ENCODE measurements around the gene CNTNAP4. TPM values are rescaled to one million over a fixed set of nuclear protein-coding genes. Genes with fewer than 3 reads are reported as not detected.

The CNTNAP4 gene
- total RNA-seq, 1 donor from 2014 or later = 2.1 TPM

DNA sequence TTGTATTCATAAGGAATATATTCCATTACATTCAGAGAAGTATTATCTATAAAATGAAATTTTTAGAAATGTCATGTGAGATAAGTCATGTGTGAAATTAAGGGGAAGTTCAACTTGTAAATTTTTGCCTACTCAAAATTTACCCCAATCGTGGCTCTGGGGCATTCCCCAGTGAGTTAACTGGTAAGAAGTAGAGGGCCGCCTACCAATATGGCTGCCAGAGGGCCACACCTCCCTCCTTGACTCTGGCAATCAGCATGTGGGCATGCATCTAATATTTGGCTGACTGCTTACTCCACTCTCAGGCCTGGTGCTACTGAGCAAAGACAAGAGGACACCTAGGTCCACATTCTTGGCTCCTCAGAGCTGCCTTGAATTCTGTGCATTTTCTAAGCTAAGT lies 39.7 kb upstream of the CNTNAP4 start:
- no peaks in the 10 kb centered on the region for H3K4me1 Mint-ChIP-seq (ENCODE audit: unreplicated experiment)
- H3K27ac Mint-ChIP-seq = no peak overlapping the region
- DNase-seq (ENCODE audit: extremely low spot score, unreplicated experiment) = no peak
- no peak overlapping the region for H3K4me3 Mint-ChIP-seq
- no peaks in the 10 kb centered on the region for H3K27me3 Mint-ChIP-seq
- TF ChIP-seq, protein P1, sequence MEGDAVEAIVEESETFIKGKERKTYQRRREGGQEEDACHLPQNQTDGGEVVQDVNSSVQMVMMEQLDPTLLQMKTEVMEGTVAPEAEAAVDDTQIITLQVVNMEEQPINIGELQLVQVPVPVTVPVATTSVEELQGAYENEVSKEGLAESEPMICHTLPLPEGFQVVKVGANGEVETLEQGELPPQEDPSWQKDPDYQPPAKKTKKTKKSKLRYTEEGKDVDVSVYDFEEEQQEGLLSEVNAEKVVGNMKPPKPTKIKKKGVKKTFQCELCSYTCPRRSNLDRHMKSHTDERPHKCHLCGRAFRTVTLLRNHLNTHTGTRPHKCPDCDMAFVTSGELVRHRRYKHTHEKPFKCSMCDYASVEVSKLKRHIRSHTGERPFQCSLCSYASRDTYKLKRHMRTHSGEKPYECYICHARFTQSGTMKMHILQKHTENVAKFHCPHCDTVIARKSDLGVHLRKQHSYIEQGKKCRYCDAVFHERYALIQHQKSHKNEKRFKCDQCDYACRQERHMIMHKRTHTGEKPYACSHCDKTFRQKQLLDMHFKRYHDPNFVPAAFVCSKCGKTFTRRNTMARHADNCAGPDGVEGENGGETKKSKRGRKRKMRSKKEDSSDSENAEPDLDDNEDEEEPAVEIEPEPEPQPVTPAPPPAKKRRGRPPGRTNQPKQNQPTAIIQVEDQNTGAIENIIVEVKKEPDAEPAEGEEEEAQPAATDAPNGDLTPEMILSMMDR (conservative IDR thresholded peaks at IDR 0.05) = no peak
- no peaks in the 10 kb centered on the region for H3K9me3 Mint-ChIP-seq
- H3K36me3 Mint-ChIP-seq = no peaks in the 10 kb centered on the region

DNA sequence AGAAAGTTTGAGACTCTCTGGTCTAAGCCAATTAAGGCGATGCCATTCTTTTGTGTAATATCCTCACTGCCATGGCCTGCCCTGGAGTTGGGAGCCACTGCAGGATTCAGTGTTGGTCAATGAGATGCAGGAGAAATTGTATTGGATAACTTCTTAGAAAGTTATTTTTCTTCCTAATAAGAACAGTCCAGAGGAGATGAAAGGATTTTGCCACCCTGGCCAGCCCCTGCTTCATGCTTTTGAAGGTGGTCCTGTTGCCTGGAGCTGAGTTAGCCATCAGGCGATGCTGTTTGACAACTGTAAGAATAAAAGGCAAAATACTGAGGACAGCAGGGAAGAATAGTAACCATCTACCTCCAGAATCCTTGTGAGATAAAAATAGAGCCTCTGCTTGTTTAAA lies 35.4 kb upstream of the CNTNAP4 start:
- Mint-ChIP-seq H3K4me1 (ENCODE audit: unreplicated experiment) (no peaks in the 10 kb centered on the region), H3K36me3 (no peaks in the 10 kb centered on the region), H3K4me3 (no peak overlapping the region), H3K27ac (no peak overlapping the region), H3K27me3 (no peaks in the 10 kb centered on the region), H3K9me3 (no peaks in the 10 kb centered on the region)
- DNase-seq (ENCODE audit: extremely low spot score, unreplicated experiment) = no peak
- TF ChIP-seq, protein P1 (conservative IDR thresholded peaks at IDR 0.05) = no peak

DNA sequence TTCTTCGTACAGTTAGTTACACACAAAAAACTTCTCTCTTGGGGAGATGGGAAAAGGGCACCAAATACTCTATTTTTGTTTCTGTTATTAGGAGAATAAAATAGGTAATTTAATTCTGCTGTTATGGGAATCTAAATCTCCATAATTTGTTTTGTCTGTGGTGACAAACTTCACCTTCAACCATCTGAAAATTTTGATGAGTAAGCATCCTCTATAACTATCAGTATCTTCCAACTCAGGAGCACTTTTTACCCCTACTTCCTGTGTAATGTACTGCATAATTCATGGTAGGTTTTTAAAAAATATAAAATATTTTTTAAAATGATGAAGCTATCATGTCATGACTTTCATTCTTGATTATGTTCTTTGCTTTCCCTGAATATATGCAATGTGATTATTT lies 33.6 kb upstream of the CNTNAP4 start:
- no peak for DNase-seq (ENCODE audit: extremely low spot score, unreplicated experiment)
- no peak overlapping the region for H3K27ac Mint-ChIP-seq
- TF ChIP-seq, protein P1 (conservative IDR thresholded peaks at IDR 0.05) = no peak
- no peaks in the 10 kb centered on the region for H3K9me3 Mint-ChIP-seq
- H3K27me3 Mint-ChIP-seq = no peaks in the 10 kb centered on the region
- no peaks in the 10 kb centered on the region for H3K4me1 Mint-ChIP-seq (ENCODE audit: unreplicated experiment)
- no peaks in the 10 kb centered on the region for H3K36me3 Mint-ChIP-seq
- no peak overlapping the region for H3K4me3 Mint-ChIP-seq

DNA sequence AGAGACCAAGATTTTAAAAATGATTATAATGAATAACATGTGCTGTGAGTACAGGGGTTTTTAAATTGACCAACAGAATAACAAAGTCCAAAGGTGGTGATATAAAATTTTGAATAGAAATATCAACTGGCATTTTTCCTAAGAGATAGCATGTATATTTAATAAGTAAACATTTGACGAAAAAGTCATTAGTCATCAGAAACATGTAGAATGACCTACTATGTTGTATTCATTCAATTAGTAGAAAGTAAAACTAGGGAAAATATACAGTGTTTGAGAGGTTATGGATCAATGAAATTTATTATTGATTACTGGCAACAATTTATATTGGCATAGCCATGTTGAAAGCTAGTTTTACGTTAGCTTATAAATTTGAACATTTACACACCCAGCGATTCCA lies 30.6 kb upstream of the CNTNAP4 start:
- Mint-ChIP-seq H3K36me3 (no peaks in the 10 kb centered on the region), H3K4me3 (no peak overlapping the region), H3K27ac (no peak overlapping the region), H3K4me1 (ENCODE audit: unreplicated experiment) (no peaks in the 10 kb centered on the region), H3K27me3 (no peaks in the 10 kb centered on the region), H3K9me3 (no peaks in the 10 kb centered on the region)
- DNase-seq (ENCODE audit: extremely low spot score, unreplicated experiment) = no peak
- TF ChIP-seq, protein P1 (conservative IDR thresholded peaks at IDR 0.05) = no peak

DNA sequence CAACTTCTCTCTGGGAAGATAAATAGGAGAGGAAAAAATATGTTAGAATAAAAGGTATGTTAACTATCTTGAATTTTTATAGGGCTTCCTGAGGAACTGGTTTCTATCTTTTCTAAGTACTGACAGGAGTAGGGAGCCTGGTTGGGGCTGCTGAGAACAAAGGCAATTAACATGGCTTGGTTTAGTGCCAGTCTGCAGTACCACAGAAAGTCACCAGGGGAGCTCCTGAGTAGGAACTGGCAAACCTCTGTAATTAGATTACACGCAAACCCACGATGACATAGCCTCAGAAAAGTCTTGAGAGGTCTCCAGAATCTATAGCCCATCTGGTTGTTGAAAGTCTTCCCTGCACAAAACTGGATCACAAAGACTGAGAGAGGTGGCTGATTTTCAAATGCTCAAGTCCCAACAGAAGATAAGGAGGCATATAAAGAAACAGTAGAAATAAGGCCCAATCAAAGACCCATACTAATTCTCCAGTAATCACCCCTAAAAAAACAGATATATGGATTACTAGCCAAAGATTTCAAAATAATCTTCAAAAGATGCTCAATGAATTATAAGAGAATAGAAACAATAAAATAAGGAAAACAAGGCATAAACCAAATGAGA lies 11.7 kb upstream of the CNTNAP4 start:
- H3K9me3 Mint-ChIP-seq = peaks cover 5% of the 10 kb centered on the region
- no peak overlapping the region for H3K4me3 Mint-ChIP-seq
- no peaks in the 10 kb centered on the region for H3K27me3 Mint-ChIP-seq
- DNase-seq (ENCODE audit: extremely low spot score, unreplicated experiment) = no peak
- TF ChIP-seq, protein P1 (conservative IDR thresholded peaks at IDR 0.05) = peak; percentile 77
- no peak overlapping the region for H3K27ac Mint-ChIP-seq
- H3K36me3 Mint-ChIP-seq = no peaks in the 10 kb centered on the region
- no peaks in the 10 kb centered on the region for H3K4me1 Mint-ChIP-seq (ENCODE audit: unreplicated experiment)

DNA sequence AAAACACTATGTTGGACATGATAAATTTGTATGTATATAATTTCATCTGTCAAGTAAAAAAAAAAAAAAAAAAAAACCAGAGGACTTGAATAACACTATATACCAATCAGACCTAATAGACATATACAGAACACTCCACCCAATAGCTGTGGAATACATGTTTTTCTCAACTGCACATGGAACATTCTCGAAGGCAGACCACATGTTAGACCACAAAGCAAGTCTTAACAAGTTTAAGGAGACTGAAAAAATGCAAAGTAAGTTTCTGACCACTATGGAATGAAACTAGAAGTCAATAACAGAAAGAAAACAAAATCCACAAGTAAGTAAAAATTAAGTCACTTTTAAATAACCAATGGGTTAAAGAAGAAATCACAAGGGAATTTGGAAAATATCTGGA lies 8.4 kb upstream of the CNTNAP4 start:
- no peak overlapping the region for H3K27ac Mint-ChIP-seq
- no peaks in the 10 kb centered on the region for H3K36me3 Mint-ChIP-seq

More for the DNA sequence above, 8.4 kb upstream of the CNTNAP4 start:
- peaks cover 5% of the 10 kb centered on the region for H3K9me3 Mint-ChIP-seq
- TF ChIP-seq, protein P1 (conservative IDR thresholded peaks at IDR 0.05) = no peak
- no peak overlapping the region for H3K4me3 Mint-ChIP-seq
- H3K4me1 Mint-ChIP-seq (ENCODE audit: unreplicated experiment) = no peaks in the 10 kb centered on the region
- no peak for DNase-seq (ENCODE audit: extremely low spot score, unreplicated experiment)
- no peaks in the 10 kb centered on the region for H3K27me3 Mint-ChIP-seq
